Esophagus (tissue), 2 donors: ENCODE results near the gene CORO7. TPM values are rescaled to one million over a fixed set of nuclear protein-coding genes. Genes with fewer than 3 reads are reported as not detected.

Experiments
- H3K27ac ChIP-seq, 2 donors: one replicate each; pipeline ENCODE4 v1.5.1; 2013; ENCODE audit warnings: low read depth in 2 of 2, mild to moderate bottlenecking in 2 of 2, inconsistent platforms in 1 of 2, low read length in 1 of 2, moderate library complexity in 1 of 2
- H3K27me3 ChIP-seq, 2 donors: one replicate each; pipeline ENCODE4 v1.6.1; 2013; ENCODE audit warnings: low read length in 2 of 2, control low read depth in 1 of 2, mild to moderate bottlenecking in 1 of 2; ENCODE audit not compliant: insufficient read depth in 2 of 2, control insufficient read depth in 1 of 2
- H3K36me3 ChIP-seq, 2 donors: one replicate each; pipeline ENCODE4 v1.6.1; 2013; ENCODE audit warnings: low read length in 1 of 2; ENCODE audit not compliant: control insufficient read depth in 2 of 2, insufficient read depth in 2 of 2
- H3K4me1 ChIP-seq, 2 donors: one replicate each; pipeline ENCODE4 v1.6.1; 2013; ENCODE audit warnings: low read length in 1 of 2; ENCODE audit not compliant: control insufficient read depth in 2 of 2, insufficient read depth in 2 of 2
- H3K4me3 ChIP-seq, 2 donors: one replicate each; pipeline ENCODE4 v1.5.1; 2013; ENCODE audit warnings: low read length in 2 of 2, mild to moderate bottlenecking in 2 of 2, low read depth in 1 of 2, moderate library complexity in 1 of 2
- H3K9me3 ChIP-seq, 2 donors: one replicate each; pipeline ENCODE4 v1.6.1; 2013; ENCODE audit warnings: mild to moderate bottlenecking in 2 of 2, low read depth in 1 of 2, low read length in 1 of 2, moderate library complexity in 1 of 2; ENCODE audit not compliant: control insufficient read depth in 2 of 2, insufficient read depth in 1 of 2
- WGBS, 2 donors: extraction: QIAGEN DNeasy Blood & Tissue Kit; methylation state at CpG; one replicate each; pipeline ENCODE4 v1.1.7; 2013; 5-methylcytosine and 5-hydroxymethylcytosine counted together
- polyA plus RNA-seq, 2 donors: library from polyadenylated mRNA; stranded (reverse); fragments of 200-250 nt; gene quantifications; one replicate each; pipeline ENCODE4 v1.2.3, GENCODE V29; 2013
- donor health status: healthy with polysubstance abuse.
- donor health status: Bipolar disorder and iron deficiency.

The CORO7 gene
- polyA plus RNA-seq, 2 donors, result 11.6 to 12.8 TPM

DNA sequence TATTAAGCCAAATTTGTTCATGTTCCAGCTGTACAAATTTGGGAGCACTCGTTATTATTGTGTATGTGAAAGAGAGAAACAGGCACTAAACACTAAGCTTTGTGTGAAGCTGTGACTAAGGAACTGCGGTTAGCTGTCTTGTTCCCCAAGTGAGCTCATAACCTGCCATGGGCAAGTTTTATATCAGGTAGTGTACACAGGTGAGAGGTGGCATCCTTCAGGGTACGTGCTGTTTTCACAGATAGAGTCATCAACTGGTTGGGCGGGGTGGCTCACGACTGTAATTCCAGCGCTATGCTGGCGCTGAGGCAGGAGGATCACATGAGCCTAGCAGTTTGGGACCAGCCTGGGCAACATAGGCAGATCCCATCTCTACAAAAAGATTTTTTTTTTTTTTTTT, 12.1 kb upstream of the CORO7 start:
- H3K36me3 ChIP-seq, result no peaks in the 10 kb centered on the region
- peak overlapping the region in 1 of 2 donors; percentile 24 for H3K27ac ChIP-seq
- no peak overlapping the region for H3K4me3 ChIP-seq
- H3K4me1 ChIP-seq, result no peaks in the 10 kb centered on the region
- WGBS, 2 donors, result 83% methylated on average over 7 of the region's 7 CpGs
- no peaks in the 10 kb centered on the region for H3K9me3 ChIP-seq
- H3K27me3 ChIP-seq, result no peaks in the 10 kb centered on the region

DNA sequence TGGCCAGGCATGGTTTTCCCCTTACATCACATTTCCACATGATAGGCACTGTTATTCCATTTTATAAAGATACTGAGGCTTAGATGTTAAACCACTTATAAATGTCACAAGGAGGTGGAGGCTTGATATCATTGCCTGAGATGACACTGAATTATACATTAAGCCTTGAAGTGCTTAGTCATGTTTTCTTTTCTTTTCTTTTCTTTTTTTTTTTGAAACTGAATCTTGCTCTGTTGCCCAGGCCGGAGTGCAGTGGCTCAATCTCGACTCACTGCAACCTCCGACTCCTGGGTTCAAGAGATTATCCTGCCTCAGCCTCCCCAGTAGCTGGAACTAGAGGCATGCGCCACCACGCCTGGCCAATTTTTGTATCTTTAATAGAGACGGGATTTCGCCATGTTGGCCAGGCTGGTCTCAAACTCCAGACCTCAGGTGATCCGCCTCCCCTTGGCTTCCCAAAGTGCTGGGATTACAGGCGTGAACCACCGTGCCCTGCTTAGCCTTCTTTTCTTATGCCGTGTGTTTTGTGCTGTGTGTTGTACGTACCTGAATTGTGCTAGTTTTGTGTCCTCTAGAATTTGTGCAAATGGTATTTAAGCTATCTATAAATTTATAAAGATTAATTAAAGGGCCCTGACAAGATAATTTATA, 10.5 kb upstream of the CORO7 start:
- Histone ChIP-seq H3K9me3 (no peaks in the 10 kb centered on the region), H3K27me3 (no peaks in the 10 kb centered on the region), H3K36me3 (no peaks in the 10 kb centered on the region), H3K4me1 (no peaks in the 10 kb centered on the region), H3K4me3 (peak overlapping the region in 1 of 2 donors; percentile 89), H3K27ac (no peak overlapping the region)
- 82 to 85% methylated on average over 12 of the region's 12 CpGs for WGBS, 2 donors

DNA sequence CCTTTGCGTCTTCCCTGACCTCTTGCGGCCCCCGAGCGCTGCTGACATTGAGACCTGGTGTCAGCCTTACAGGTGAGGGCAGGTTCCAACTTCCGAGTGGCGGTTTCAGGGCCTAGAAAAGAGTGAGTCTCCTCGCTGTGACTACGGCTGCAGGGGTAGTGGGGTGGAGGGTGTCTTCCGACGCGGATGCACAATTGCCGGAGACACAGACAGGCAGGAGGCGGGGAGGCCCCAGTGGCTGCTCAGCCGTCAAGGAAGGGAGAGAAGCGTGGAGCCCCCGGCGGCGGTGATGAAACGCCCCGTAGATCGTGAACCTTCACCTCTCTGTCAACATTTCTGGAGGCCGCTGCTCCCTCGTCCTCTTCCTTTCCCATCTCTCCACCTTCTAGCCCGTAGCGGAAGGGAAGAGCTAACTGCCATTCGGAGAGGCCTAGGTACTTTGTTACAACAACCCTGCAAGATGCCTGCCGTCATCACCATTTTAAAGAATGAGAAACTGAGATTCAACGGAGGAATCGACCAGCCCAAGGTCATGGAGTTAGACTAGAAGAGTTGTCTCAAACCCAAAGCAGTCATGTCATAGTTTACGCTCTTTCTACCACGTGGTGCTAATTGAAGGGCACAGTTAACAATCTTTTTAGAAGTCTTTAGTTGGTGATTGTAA, 9.8 kb upstream of the CORO7 start:
- Histone ChIP-seq H3K4me1 (no peaks in the 10 kb centered on the region), H3K27me3 (no peaks in the 10 kb centered on the region), H3K27ac (peak overlapping the region; percentile 98 to 99), H3K9me3 (no peaks in the 10 kb centered on the region), H3K36me3 (no peaks in the 10 kb centered on the region), H3K4me3 (peak overlapping the region; percentile 89 to 93)
- WGBS, 2 donors, result 2% methylated on average over 31 of the region's 31 CpGs

DNA sequence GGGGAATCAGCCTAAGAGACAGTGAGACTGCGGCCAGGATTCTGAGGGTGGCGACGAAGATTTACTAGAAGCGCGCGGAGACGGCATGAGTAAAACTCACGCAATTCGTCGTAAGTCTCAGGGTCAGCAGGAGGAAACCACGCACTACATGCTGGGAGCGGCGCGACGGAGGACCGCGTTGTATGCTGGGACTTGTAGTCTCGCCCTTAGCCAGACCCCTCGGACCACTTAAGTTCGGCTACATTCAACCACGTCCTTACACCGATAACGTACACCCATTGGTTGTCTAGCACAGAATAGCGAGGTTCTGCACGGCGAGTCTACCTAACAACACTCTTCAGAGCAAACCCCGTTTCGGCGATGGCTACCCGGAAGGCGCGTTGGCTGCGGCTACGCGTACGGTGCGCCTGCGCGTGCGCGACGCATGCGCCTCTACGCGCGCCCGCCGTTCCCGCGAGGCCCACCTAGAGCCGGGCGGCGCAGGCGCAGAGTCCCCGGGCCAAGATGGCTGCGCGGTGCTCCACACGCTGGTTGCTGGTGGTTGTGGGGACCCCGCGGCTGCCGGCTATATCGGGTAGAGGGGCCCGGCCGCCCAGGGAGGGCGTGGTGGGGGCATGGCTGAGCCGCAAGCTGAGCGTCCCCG, 9.1 kb upstream of the CORO7 start, which contains the start of gene DNAJA3:
Gene DNAJA3 (plus strand): TSS at position 491 of the 643 bp plus-strand sequence. CDS start 14 bp downstream, at position 505.
- no peaks in the 10 kb centered on the region for H3K9me3 ChIP-seq
- H3K4me1 ChIP-seq, result no peaks in the 10 kb centered on the region
- H3K4me3 ChIP-seq, result peak within 1 kb of the TSS; percentile 89 to 93
- WGBS, 2 donors, result 0% methylated on average over 67 to 68 of the region's 68 CpGs
- no peaks in the 10 kb centered on the region for H3K36me3 ChIP-seq
- no peaks in the 10 kb centered on the region for H3K27me3 ChIP-seq
- peak within 1 kb of the TSS; percentile 98 to 99 for H3K27ac ChIP-seq

DNA sequence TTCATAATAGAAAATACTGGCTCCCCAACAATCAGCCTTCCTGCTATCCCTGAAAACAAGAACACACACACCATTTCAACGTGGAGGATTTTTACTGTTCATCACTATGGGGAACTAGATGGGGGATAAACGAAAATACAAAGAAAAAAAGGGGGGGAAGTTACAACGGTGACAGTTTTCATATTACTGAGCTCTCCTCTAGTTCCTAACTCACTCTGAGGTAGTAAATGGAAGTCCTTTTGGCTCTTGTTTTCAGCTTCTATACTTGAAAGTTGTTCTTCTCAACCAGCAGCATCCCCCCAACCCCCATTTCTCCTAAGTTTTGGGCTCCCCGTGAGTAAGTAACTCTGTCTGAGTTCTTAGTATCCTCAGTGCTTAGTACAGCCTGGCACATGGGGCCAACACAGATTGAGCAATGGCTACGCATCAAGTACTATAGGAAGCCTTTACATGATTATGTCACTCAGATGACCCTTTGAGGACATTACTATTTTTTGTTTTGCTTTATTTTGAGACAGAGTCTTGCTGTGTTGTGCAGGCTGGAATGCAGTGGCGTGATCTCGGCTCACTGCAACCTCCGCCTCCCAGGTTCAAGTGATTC, 4.2 kb upstream of the CORO7 start:
- Histone ChIP-seq H3K9me3 (no peaks in the 10 kb centered on the region), H3K27me3 (no peaks in the 10 kb centered on the region), H3K36me3 (no peaks in the 10 kb centered on the region), H3K27ac (no peak overlapping the region), H3K4me3 (no peak overlapping the region), H3K4me1 (no peaks in the 10 kb centered on the region)
- WGBS, 2 donors, result 77% methylated on average over 8 of the region's 8 CpGs

DNA sequence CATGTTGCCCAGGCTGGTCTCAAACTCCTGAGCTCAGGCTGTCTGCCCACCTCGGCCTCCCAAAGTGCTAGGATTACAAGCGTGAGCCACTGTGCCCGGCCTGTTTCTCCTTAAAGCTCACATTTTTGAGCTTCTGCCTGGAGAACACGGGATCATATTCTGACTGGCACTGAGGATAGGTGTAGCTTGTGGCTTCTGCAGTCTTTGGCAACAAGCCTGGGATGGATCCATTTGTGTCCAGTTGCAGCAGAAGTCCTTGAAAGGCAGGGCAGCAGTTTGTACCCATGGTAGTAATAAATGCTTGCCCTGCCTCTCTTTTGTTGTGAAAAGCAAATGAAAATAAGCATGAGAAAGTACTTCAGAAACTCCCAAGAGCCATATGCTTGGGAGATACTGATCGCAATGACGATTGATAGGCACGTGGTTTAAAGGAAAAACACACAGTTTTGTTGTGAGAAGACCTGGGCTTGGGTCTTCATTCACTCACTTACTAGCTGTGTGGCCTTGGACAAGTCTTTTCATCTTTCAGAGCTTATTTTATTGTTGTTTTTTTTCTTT, 3.1 kb upstream of the CORO7 start:
- H3K27me3 ChIP-seq, result no peaks in the 10 kb centered on the region
- peaks cover 4 to 7% of the 10 kb centered on the region in 2 donors for H3K4me1 ChIP-seq
- no peak overlapping the region for H3K27ac ChIP-seq
- 77 to 82% methylated on average over 7 of the region's 7 CpGs for WGBS, 2 donors
- H3K4me3 ChIP-seq, result no peak overlapping the region
- no peaks in the 10 kb centered on the region for H3K9me3 ChIP-seq
- H3K36me3 ChIP-seq, result no peaks in the 10 kb centered on the region

DNA sequence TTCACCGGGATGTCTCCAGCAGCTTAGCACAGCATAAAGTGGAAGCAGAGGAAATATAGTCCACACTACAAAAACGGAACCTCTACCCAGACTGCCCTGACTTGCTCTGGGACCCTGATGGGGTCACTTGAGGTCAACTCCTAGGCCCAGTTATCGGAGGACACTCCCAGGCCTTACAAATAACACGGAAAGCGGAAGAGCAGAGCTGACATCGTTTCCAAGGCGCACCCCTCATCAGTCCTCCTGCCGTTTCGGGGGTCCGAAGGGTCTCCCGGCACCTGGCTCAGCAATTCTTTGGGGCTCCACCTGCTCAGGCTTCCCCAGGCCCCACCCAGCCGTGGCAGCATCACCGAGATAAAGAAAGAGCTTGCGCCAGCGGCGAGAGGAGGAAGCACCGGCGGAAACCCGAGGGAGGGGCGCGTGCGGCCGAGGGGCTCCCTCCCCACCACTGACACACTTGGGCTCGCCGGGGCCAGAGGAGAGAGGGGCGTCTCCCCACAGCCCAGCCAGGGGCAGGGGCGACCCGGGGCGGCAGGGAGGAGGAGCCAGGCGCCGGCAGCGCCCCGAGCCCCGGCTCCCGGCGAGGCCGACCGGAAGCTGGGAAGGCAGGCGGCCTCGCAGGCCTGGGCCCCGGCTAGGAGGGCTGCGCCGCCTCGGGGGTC, 727 bp downstream of the CORO7 start:
- Histone ChIP-seq H3K27ac (peak overlapping the region; percentile 69 to 80), H3K9me3 (no peaks in the 10 kb centered on the region), H3K4me3 (peak overlapping the region; percentile 65 to 69), H3K27me3 (no peaks in the 10 kb centered on the region), H3K4me1 (peaks cover 4 to 7% of the 10 kb centered on the region in 2 donors), H3K36me3 (peaks cover 4 to 7% of the 10 kb centered on the region in 2 donors)
- 2 to 3% methylated on average over 25 to 44 of the region's 44 CpGs for WGBS, 2 donors

DNA sequence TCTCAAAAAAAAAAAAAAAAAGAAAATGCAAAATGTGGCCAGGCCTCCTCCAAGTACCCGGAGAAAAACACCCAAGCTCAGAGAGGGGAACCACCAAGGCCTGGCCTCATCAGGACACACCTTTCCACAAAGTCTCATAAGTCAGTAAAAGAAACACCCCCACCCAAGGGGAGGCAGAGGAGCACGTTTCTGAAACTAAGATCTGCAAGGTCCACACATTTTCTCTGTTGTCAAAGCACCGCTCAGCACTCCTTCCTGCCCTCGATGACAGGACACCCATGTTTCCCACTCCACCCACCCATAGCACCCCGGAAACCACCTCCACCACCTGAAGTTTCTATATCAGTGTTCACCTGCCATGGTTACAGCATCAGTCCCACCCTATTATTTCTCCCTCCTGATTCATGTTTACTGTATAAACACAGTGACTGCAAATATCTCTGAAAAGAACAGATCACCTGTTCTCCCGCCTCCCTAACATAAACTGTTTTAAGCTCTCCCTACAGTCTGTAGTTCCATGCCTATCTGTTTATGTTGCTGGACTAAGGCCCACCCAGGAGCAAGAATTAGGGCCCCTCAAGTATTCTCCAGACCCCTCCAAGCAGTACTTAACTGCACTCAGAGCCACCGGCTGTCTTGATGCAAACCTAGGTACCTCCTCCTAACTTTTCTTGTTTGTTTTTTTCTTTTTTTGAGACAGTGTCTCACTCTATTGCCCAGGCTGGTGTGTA, 2.0 kb downstream of the CORO7 start:
- H3K4me3 ChIP-seq, result no peak overlapping the region
- H3K27ac ChIP-seq, result no peak overlapping the region
- 78 to 80% methylated on average over 7 of the region's 7 CpGs for WGBS, 2 donors
- peaks cover 4 to 9% of the 10 kb centered on the region in 2 donors for H3K36me3 ChIP-seq
- H3K9me3 ChIP-seq, result no peaks in the 10 kb centered on the region
- H3K27me3 ChIP-seq, result no peaks in the 10 kb centered on the region
- peaks cover 7 to 8% of the 10 kb centered on the region in 2 donors for H3K4me1 ChIP-seq
